B cell (primary cell): ENCODE results near the gene XPNPEP1. TPM values are rescaled to one million over a fixed set of nuclear protein-coding genes. Genes with fewer than 3 reads are reported as not detected.

Source experiments
- ATAC-seq: fragments of 200-7000 bp; cut with Tn5 transposase; one replicate; pipeline ENCODE4 v1.10.0; 2021; ENCODE audit warnings: low read depth, mild to moderate bottlenecking, moderate number of reproducible peaks, moderate library complexity
- CTCF ChIA-PET: fragments of 350-600 bp; sonication (Branson Sonifier 250); formaldehyde crosslinking; loops from one replicate; lab custom pipeline; 2021; ENCODE audit warnings: antibody characterized with exemption, inconsistent platforms; lab: Charles Lee
- POLR2A ChIA-PET: fragments of 350-600 bp; sonication (Branson Sonifier 250); formaldehyde crosslinking; loops from one replicate; lab custom pipeline; 2021; ENCODE audit warnings: antibody characterized with exemption; lab: Charles Lee
- DNase-seq: peaks from one replicate; pipeline ENCODE4 v3.0.0; 2013
- H2AFZ ChIP-seq: 2 replicates; pipeline ENCODE4 v1.6.1; 2012; ENCODE audit warnings: mild to moderate bottlenecking, low read depth, low read length; ENCODE audit not compliant: insufficient read depth, poor library complexity, severe bottlenecking
- H3K27ac ChIP-seq, 2 donors: 1 replicate in 1 of 2; 2 replicates in 1 of 2; pipeline ENCODE4 v1.5.1; 2012 to 2013; ENCODE audit warnings: low read length in 2 of 2, mild to moderate bottlenecking in 2 of 2, moderate library complexity in 1 of 2
- H3K27me3 ChIP-seq, 4 experiments: fragments of 200-600 bp in 1 of 4; sonication (generic) in 1 of 4; replicated peaks in 1 of 4; 1 replicate in 2 of 4; 2 replicates in 2 of 4; pipeline versions ENCODE4 v1.6.1 to v1.7.0; 2013 to 2016; ENCODE audit warnings: low read length in 3 of 4, mild to moderate bottlenecking in 2 of 4, mixed read lengths in 1 of 4, moderate library complexity in 1 of 4; ENCODE audit not compliant: insufficient read depth in 4 of 4, control insufficient read depth in 3 of 4; ENCODE audit errors: control extremely low read depth in 1 of 4
- H3K36me3 ChIP-seq, 2 experiments: replicated peaks in 1 of 2; 1 replicate in 1 of 2; 2 replicates in 1 of 2; pipeline versions ENCODE4 v1.6.1 to v1.7.1; 2013; ENCODE audit warnings: low read length in 1 of 2; ENCODE audit not compliant: insufficient read depth in 2 of 2, control insufficient read depth in 1 of 2; ENCODE audit errors: control extremely low read depth in 1 of 2, extremely low read depth in 1 of 2
- H3K4me1 ChIP-seq, 2 donors: fragments of 200-600 bp in 1 of 2; sonication (generic) in 1 of 2; 1 replicate in 1 of 2; 2 replicates in 1 of 2; pipeline versions ENCODE4 v1.5.1 to v1.6.1; 2013 to 2017; ENCODE audit warnings: low read length in 2 of 2; ENCODE audit not compliant: control insufficient read depth in 2 of 2, insufficient read depth in 2 of 2
- H3K4me2 ChIP-seq: replicated peaks from 2 replicates; pipeline ENCODE3; 2012; ENCODE audit warnings: mild to moderate bottlenecking, low read depth, low read length; ENCODE audit not compliant: poor library complexity, severe bottlenecking
- H3K4me3 ChIP-seq, 5 experiments: fragments of 200-600 bp in 1 of 5; sonication (generic) in 1 of 5; 1 replicate in 3 of 5; 2 replicates in 2 of 5; pipeline versions ENCODE4 v1.5.1 to v1.7.0; 2011 to 2016; ENCODE audit warnings: low read length in 4 of 5, mild to moderate bottlenecking in 4 of 5, low read depth in 2 of 5, control low read depth in 1 of 5, moderate library complexity in 1 of 5; ENCODE audit not compliant: insufficient read depth in 1 of 5; ENCODE audit errors: control extremely low read depth in 1 of 5, extremely low read depth in 1 of 5
- H3K79me2 ChIP-seq: fragments of 200-600 bp; sonication (generic); one replicate; pipeline ENCODE4 v1.6.0; 2016; ENCODE audit warnings: low read length; ENCODE audit not compliant: control insufficient read depth, insufficient read depth
- H3K9ac ChIP-seq: fragments of 200-600 bp; sonication (generic); 2 replicates; pipeline ENCODE4 v1.6.1; 2017; ENCODE audit warnings: mild to moderate bottlenecking, low read length, moderate library complexity
- H3K9me3 ChIP-seq, 3 donors: one replicate each; pipeline versions ENCODE4 v1.6.1 to v1.7.1; 2013; ENCODE audit warnings: low read length in 2 of 3; ENCODE audit not compliant: control insufficient read depth in 2 of 3, insufficient read depth in 1 of 3; ENCODE audit errors: control extremely low read depth in 1 of 3
- H4K20me1 ChIP-seq: 2 replicates; pipeline ENCODE4 v1.6.0; 2012; ENCODE audit warnings: mild to moderate bottlenecking, low read length; ENCODE audit not compliant: insufficient read depth, control insufficient read depth, poor library complexity, severe bottlenecking
- H3K27ac Mint-ChIP-seq: one replicate; pipeline ENCODE4 v1.8.0; 2021; ENCODE audit warnings: mixed read lengths
- H3K27me3 Mint-ChIP-seq: one replicate; pipeline ENCODE4 v1.8.0; 2021; ENCODE audit warnings: mixed read lengths
- H3K4me1 Mint-ChIP-seq: one replicate; pipeline ENCODE4 v1.8.0; 2021; ENCODE audit warnings: mixed read lengths
- H3K4me3 Mint-ChIP-seq: one replicate; pipeline ENCODE4 v1.8.0; 2021; ENCODE audit warnings: mixed read lengths
- H3K9me3 Mint-ChIP-seq: one replicate; pipeline ENCODE4 v1.8.0; 2022; ENCODE audit warnings: mixed read lengths; ENCODE audit not compliant: insufficient read depth
- CTCF ChIP-seq: fragments of 200-600 bp; IDR thresholded peaks from one replicate; pipeline ENCODE4 v1.8.0; 2022; ENCODE audit warnings: antibody characterized with exemption, mild to moderate bottlenecking
- EZH2 ChIP-seq: IDR thresholded peaks from 2 replicates; pipeline ENCODE4 v1.6.1; 2012; ENCODE audit warnings: borderline replicate concordance, low read depth, mild to moderate bottlenecking, moderate library complexity, low read length; ENCODE audit not compliant: insufficient read depth, poor library complexity, severe bottlenecking
- WGBS: methylation state at CpG from one replicate; pipeline ENCODE4 v1.1.5; 2013; ENCODE audit warnings: missing lambda C conversion rate; ENCODE audit not compliant: insufficient coverage; 5-methylcytosine and 5-hydroxymethylcytosine counted together
- intact Hi-C: fragments of 100-400 bp; cut with micrococcal nuclease; formaldehyde crosslinking; loops from one replicate; pipeline ENCODE4 v1.10.0; 2022
- polyA plus RNA-seq: library from polyadenylated mRNA; depleted of rRNA; stranded (reverse); fragments of >200 nt; gene quantifications from 2 replicates; pipeline ENCODE4 v1.2.3, GENCODE V29; 2012
- total RNA-seq, 2 donors: library from RNA; stranded (reverse); fragments of 120-200 nt in 1 of 2; gene quantifications; 1 replicate in 1 of 2; 2 replicates in 1 of 2; pipeline versions ENCODE4 v1.2.3 to v1.2.4, GENCODE V29; 2013 to 2022

The XPNPEP1 gene
- total and polyA plus RNA-seq, 2 donors (not counting 1 experiment from before 2014, with no cell fraction given) = 60.6 to 70.8 TPM

- no peak for ATAC-seq
- no peak overlapping the region for H3K4me3 ChIP-seq
- intact Hi-C loops = no loop called here
- no peaks in the 10 kb centered on the region for H3K27me3 Mint-ChIP-seq
- H3K4me2 ChIP-seq = no peak overlapping the region
- 100% methylated on average over 1 of the region's 2 CpGs for WGBS
- H3K9ac ChIP-seq = no peak overlapping the region
- TF ChIP-seq CTCF = no peak
- no peak for TF ChIP-seq EZH2
- H3K27me3 ChIP-seq = peaks cover 0 to 5% (median 0%) of the 10 kb centered on the region in 4 experiments
- no peaks in the 10 kb centered on the region for H3K4me1 ChIP-seq
- H3K79me2 ChIP-seq = no peaks in the 10 kb centered on the region
- H3K9me3 ChIP-seq = no peaks in the 10 kb centered on the region
- H2AFZ ChIP-seq = no peak overlapping the region
- no peak overlapping the region for H3K4me3 Mint-ChIP-seq
- no peak for DNase-seq
- POLR2A ChIA-PET = no interaction called here
- no peak overlapping the region for H3K27ac ChIP-seq
- H3K9me3 Mint-ChIP-seq = no peaks in the 10 kb centered on the region
- no peak overlapping the region for H3K27ac Mint-ChIP-seq
- no peaks in the 10 kb centered on the region for H3K36me3 ChIP-seq
- no peaks in the 10 kb centered on the region for H3K4me1 Mint-ChIP-seq
- no peaks in the 10 kb centered on the region for H4K20me1 ChIP-seq
- CTCF ChIA-PET = interaction anchor here (1.1 kb wide), 1 partner anchor 307 kb away, joined by 4 read pairs; no protein-coding TSS in a partner anchor
Observed at GRCh38 chr10:109972372-109973001, 49.2 kb upstream of the XPNPEP1 start.

GRCh38 chr10:109971634-109972033 lies 48.3 kb upstream of the XPNPEP1 start:
- no peak overlapping the region for H3K4me3 Mint-ChIP-seq
- no peak overlapping the region for H3K4me3 ChIP-seq
- no peaks in the 10 kb centered on the region for H3K9me3 Mint-ChIP-seq
- H2AFZ ChIP-seq = no peak overlapping the region
- no peak for ATAC-seq
- no peaks in the 10 kb centered on the region for H3K27me3 Mint-ChIP-seq
- WGBS = no CpG with 5 or more reads among the region's 3 CpGs
- no peaks in the 10 kb centered on the region for H3K4me1 Mint-ChIP-seq
- no peaks in the 10 kb centered on the region for H3K4me1 ChIP-seq
- intact Hi-C loops = no loop called here
- no peaks in the 10 kb centered on the region for H3K79me2 ChIP-seq
- TF ChIP-seq EZH2 (no peak), CTCF (no peak)
- H3K27ac ChIP-seq = no peak overlapping the region
- ChIA-PET POLR2A (no interaction called here), CTCF (no interaction called here)
- H4K20me1 ChIP-seq = no peaks in the 10 kb centered on the region
- no peaks in the 10 kb centered on the region for H3K36me3 ChIP-seq
- no peak overlapping the region for H3K4me2 ChIP-seq
- no peaks in the 10 kb centered on the region for H3K9me3 ChIP-seq
- H3K9ac ChIP-seq = no peak overlapping the region
- H3K27me3 ChIP-seq = peaks cover 0 to 5% (median 0%) of the 10 kb centered on the region in 4 experiments
- no peak overlapping the region for H3K27ac Mint-ChIP-seq
- no peak for DNase-seq
